Esophagus squamous epithelium (tissue), 5 donors: Measurements from ENCODE around the gene LARP1. TPM values are rescaled to one million over a fixed set of nuclear protein-coding genes. Genes with fewer than 3 reads are reported as not detected.
"Not testable (repeated sequence)": the region's sequence is repeated elsewhere in the genome, so short reads cannot be mapped to it uniquely, and the experiment has no call there.

Experiments used
- DNase-seq: peaks from one replicate; lab custom pipeline; 2025; lab: John Stamatoyannopoulos, UW
- H3K27ac ChIP-seq, 4 donors: fragments of 200-600 bp; sonication (generic); one replicate each; pipeline ENCODE4 v1.5.1; 2016 to 2019; ENCODE audit warnings: mild to moderate bottlenecking in 1 of 4
- H3K27me3 ChIP-seq, 4 donors: fragments of 200-600 bp; sonication (generic); 1 replicate in 3 of 4; 2 replicates in 1 of 4; pipeline versions ENCODE4 v1.5.1 to v1.6.0; 2017 to 2021; ENCODE audit warnings: antibody characterized with exemption in 1 of 4
- H3K36me3 ChIP-seq, 3 donors: fragments of 200-600 bp; sonication (generic); one replicate each; pipeline ENCODE4 v1.5.1; 2016 to 2019
- H3K4me1 ChIP-seq, 3 donors: fragments of 200-600 bp; sonication (generic); one replicate each; pipeline ENCODE4 v1.5.1; 2017 to 2019
- H3K4me3 ChIP-seq, 4 donors: fragments of 200-600 bp; sonication (generic); 1 replicate in 3 of 4; 2 replicates in 1 of 4; pipeline ENCODE4 v1.5.1; 2016 to 2019; ENCODE audit warnings: mild to moderate bottlenecking in 2 of 4, moderate library complexity in 1 of 4
- H3K9me3 ChIP-seq, 3 donors: fragments of 200-600 bp; sonication (generic); one replicate each; pipeline ENCODE4 v1.5.1; 2016 to 2019
- POLR2A ChIP-seq, 4 donors: fragments of 450-650 bp; IDR thresholded peaks; one replicate each; pipeline ENCODE4 v1.6.1; 2017; ENCODE audit warnings: antibody characterized with exemption in 4 of 4, mild to moderate bottlenecking in 4 of 4, moderate library complexity in 3 of 4
- WGBS, 2 donors: methylation state at CpG; one replicate each; pipeline ENCODE4 v1.1.5; 2018; 5-methylcytosine and 5-hydroxymethylcytosine counted together
- intact Hi-C: fragments of 100-400 bp; cut with DNase I; formaldehyde crosslinking; loops from one replicate; pipeline ENCODE4 v1.15.0; 2022
- total RNA-seq, 4 donors: library from RNA; depleted of rRNA; stranded (reverse); fragments of >200 nt; gene quantifications; one replicate each; pipeline ENCODE4 v1.1.0, GENCODE V29; 2016
- TF ChIP-seq, protein P1 (sequence below), 6 experiments: fragments of 450-650 bp in 4 of 6; fragments of 200-600 bp in 2 of 6; sonication (generic) in 2 of 6; IDR thresholded peaks; one replicate each; pipeline ENCODE4 v1.5.1; 2016 to 2019; ENCODE audit warnings: antibody characterized with exemption in 6 of 6, mild to moderate bottlenecking in 4 of 6, moderate library complexity in 4 of 6
- donor health status: DM: yes; HTN: yes; CAD: no.

Gene LARP1
- total RNA-seq, 4 donors from 2014 or later, result 81.7 to 105 (median 95.2) TPM

DNA sequence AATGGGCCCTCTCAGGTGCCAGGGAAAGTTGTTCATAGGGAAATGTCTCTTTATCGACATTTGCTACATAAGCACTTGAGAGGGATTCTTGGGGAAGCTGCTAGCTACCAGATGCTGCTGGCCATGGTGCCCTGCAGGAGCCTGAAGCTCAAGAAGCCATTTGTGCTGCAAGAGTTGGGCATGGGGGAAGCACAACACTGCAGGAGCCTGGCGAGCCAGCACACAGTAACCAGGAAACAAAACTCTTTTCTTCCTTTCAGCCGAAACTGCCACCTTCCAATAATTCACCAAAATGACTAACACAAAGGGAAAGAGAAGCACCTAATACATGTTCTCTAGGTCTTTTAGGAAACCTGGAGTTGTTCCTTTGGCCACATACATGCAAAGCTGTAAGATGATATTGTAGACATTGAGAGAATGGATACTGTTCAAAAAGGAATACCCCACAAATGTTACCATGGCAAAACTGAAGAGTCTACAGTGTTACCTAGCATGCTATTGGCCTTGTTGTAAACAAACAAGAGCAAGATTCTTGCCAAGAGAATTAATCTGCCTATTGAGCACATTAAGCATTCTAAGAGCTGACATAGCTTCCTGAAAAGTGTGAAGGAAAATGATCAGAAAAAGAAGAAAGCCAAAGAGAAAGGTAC lies 26.1 kb upstream of the LARP1 start:
- no peaks in the 10 kb centered on the region for H3K36me3 ChIP-seq
- no peaks in the 10 kb centered on the region for H3K27me3 ChIP-seq
- H3K4me3 ChIP-seq, result no peak overlapping the region
- DNase-seq, result no peak
- no peaks in the 10 kb centered on the region for H3K9me3 ChIP-seq
- no peak overlapping the region for H3K27ac ChIP-seq
- intact Hi-C loops, result no loop called here
- H3K4me1 ChIP-seq, result peaks cover 0 to 5% (median 0%) of the 10 kb centered on the region in 3 donors
- 72 to 79% methylated on average over 2 to 3 of the region's 3 CpGs for WGBS, 2 donors
- TF ChIP-seq, protein P1, sequence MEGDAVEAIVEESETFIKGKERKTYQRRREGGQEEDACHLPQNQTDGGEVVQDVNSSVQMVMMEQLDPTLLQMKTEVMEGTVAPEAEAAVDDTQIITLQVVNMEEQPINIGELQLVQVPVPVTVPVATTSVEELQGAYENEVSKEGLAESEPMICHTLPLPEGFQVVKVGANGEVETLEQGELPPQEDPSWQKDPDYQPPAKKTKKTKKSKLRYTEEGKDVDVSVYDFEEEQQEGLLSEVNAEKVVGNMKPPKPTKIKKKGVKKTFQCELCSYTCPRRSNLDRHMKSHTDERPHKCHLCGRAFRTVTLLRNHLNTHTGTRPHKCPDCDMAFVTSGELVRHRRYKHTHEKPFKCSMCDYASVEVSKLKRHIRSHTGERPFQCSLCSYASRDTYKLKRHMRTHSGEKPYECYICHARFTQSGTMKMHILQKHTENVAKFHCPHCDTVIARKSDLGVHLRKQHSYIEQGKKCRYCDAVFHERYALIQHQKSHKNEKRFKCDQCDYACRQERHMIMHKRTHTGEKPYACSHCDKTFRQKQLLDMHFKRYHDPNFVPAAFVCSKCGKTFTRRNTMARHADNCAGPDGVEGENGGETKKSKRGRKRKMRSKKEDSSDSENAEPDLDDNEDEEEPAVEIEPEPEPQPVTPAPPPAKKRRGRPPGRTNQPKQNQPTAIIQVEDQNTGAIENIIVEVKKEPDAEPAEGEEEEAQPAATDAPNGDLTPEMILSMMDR (IDR thresholded peaks at IDR 0.05), result no peak
- no peak for TF ChIP-seq POLR2A (IDR thresholded peaks at IDR 0.05)

DNA sequence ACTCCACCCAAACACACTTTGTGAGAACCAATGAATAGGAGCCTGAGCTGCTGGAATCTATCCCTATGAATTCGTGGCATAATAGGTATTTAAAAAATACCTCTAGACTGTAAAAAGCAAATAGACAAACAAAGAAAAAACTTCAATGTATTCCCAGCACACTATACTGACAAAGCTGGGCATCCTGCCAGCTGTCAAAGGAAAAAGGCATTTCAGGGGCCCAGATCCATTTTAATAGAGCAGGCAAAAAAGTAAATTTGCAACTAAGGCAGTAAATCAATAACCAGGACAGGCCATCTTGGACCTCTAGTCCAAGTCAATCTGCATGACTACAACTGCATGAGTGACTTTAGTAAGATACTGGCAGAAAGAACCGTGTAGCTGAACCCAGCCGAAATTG lies 25.6 kb upstream of the LARP1 start:
- intact Hi-C loops, result no loop called here
- DNase-seq, result no peak
- TF ChIP-seq POLR2A (IDR thresholded peaks at IDR 0.05), result no peak
- TF ChIP-seq, protein P1 (IDR thresholded peaks at IDR 0.05), result no peak

DNA sequence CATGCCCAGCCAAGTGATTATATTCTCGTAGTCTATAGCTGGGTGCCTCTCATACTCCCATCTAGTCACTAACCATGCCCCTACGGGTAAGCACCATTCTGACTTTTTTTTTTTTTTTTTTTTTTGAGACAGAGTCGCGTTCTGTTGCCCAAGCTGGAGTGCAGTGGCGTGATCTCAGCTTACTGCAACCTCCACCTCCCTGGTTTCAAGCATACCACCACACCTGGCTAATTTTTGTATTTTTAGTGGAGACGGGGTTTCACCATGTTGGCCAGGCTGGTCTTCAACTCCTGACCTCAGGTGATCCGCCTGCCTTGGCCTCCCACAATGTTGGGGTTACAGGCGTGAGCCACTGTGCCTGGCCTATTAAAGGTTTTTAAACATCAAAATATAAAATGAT lies 24.4 kb upstream of the LARP1 start:
- H3K36me3 ChIP-seq, H3K27ac ChIP-seq, H3K27me3 ChIP-seq, DNase-seq, intact Hi-C loops, H3K9me3 ChIP-seq, H3K4me3 ChIP-seq, H3K4me1 ChIP-seq: not testable (repeated sequence)
- 89 to 94% methylated on average over 3 to 7 of the region's 8 CpGs for WGBS, 2 donors

More for the DNA sequence above, 25.6 kb upstream of the LARP1 start:
- Histone ChIP-seq H3K9me3 (no peaks in the 10 kb centered on the region), H3K36me3 (no peaks in the 10 kb centered on the region), H3K4me3 (no peak overlapping the region), H3K4me1 (no peaks in the 10 kb centered on the region), H3K27ac (no peak overlapping the region), H3K27me3 (no peaks in the 10 kb centered on the region)
- 66 to 80% methylated on average over 3 of the region's 3 CpGs for WGBS, 2 donors

DNA sequence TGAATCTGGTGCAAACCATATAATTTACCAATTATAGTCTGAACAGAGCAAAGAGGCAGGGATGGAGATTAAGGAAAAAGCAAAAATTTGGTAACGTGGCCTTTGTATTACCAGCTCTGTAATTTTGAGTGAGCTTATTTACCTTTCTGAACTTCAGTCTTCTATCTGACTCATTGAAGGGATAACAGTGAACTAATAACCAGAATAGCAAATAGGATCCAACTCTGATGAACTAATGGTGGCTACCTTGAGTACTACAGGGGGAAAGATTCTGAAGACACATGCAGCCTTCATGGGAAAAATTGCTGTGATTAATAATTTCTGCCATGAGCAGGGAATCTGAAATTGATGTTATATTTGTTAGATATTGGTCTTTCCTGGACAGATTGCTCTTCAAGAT lies 23.0 kb upstream of the LARP1 start:
- Histone ChIP-seq H3K9me3 (no peaks in the 10 kb centered on the region), H3K27ac (no peak overlapping the region), H3K4me3 (no peak overlapping the region), H3K36me3 (no peaks in the 10 kb centered on the region), H3K4me1 (no peaks in the 10 kb centered on the region), H3K27me3 (no peaks in the 10 kb centered on the region)
- intact Hi-C loops, result no loop called here
- no peak for DNase-seq
- WGBS, 2 donors, result 88 to 96% methylated on average over 1 of the region's 1 CpG
- TF ChIP-seq POLR2A (IDR thresholded peaks at IDR 0.05), result no peak

DNA sequence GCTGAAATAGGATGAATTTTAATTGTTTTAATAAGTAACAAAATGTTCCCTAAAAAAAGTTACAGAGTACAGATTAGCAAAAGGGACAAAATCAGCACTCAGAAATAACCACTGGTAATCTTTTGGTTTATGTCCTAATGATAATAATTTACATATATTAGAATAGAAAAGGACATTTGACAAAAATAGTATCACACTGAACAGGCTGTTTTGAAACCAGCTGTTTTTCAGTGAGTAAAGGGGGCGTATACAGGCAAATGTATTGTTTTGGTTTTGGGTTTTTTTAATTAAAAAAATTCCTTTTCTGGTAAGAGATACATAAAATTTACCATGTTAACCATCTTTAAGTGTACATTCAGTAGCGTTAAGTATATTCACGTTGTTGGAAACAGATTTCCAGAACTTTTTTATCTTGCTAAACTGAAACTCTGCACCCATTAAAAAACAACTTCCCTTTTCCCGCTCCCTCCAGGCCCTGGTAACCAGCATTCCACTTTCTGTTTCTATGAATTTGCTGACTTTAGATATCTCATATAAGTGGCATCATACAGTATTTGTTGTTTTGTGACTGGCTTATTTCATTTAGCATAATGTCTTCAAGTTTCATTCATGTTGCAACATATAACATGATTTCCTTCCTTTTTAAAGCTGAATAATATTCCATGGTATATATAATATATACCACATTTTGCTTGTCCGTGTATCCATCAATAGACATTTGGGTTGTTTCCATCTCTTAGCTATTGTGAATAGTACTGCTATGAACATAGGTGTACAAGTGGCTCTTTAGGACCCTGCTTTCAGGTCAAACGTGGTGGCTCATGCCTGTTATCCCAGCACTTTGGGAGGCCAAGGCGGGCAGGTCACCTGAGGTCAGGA lies 20.6 kb upstream of the LARP1 start:
- Histone ChIP-seq H3K4me1 (no peaks in the 10 kb centered on the region), H3K27ac (no peak overlapping the region), H3K27me3 (no peaks in the 10 kb centered on the region), H3K4me3 (no peak overlapping the region), H3K36me3 (no peaks in the 10 kb centered on the region), H3K9me3 (no peaks in the 10 kb centered on the region)
- WGBS, 2 donors, result 69 to 78% methylated on average over 5 to 6 of the region's 7 CpGs
- intact Hi-C loops, result no loop called here
- no peak for TF ChIP-seq POLR2A (IDR thresholded peaks at IDR 0.05)
- TF ChIP-seq, protein P1 (IDR thresholded peaks at IDR 0.05), result no peak
- no peak for DNase-seq

DNA sequence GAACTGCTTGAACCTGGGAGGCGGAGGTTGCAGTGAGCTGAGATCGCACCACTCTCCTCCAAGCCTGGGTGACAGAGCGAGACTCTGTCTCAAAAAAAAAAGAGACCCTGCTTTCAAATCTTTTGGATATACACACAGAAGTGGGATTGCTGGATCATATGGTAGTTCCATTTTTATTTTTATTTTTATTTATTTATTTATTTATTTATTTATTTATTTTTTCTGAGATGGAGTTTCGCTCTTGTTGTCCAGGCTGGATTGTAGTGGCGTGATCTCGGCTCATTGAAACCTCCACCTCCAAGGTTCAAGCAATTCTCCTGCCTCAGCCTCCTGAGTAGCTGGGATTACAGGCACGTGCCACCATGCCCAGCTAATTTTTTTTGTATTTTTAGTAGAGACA lies 19.8 kb upstream of the LARP1 start:
- not testable (repeated sequence) for DNase-seq, H3K9me3 ChIP-seq
- WGBS, 2 donors, result 96 to 97% methylated on average over 7 of the region's 7 CpGs

DNA sequence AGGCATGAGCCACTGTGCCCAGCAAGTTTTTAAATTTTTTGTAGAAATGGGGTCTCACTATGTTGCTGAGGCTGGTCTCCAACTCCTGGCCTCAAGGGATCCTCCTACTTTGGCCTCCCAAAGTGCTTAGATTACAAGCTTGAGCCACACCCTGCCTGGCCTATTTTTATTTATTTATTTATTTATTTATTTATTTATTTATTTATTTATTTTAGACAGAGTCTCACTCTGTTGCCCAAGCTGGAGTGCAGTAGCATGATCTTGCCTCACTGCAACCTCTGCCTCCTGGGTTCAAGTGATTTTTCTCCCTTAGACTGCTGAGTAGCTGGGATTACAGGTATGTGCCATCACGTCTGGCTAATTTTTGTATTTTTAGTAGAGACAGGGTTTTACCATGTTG lies 18.8 kb upstream of the LARP1 start:
- H3K36me3 ChIP-seq, H3K27me3 ChIP-seq, intact Hi-C loops, H3K27ac ChIP-seq, DNase-seq, H3K4me3 ChIP-seq, H3K9me3 ChIP-seq: not testable (repeated sequence)
- peaks cover 0 to 14% (median 11%) of the 10 kb centered on the region in 3 donors for H3K4me1 ChIP-seq
- 100% methylated on average over 1 of the region's 1 CpG for WGBS, 2 donors

More for the DNA sequence above, 19.8 kb upstream of the LARP1 start:
- H3K27me3 ChIP-seq, H3K36me3 ChIP-seq, H3K4me3 ChIP-seq, H3K4me1 ChIP-seq, H3K27ac ChIP-seq, intact Hi-C loops: not testable (repeated sequence)
